Stimulated activated CD4-positive, alpha-beta T cell treated with anti-CD3 and anti-CD28 coated beads, TNF-alpha, amount 100 ng/mL, for 48 hours (primary cell): ENCODE results near the gene CERKL.

Source experiments
- DNase-seq, 3 donors: peaks; one replicate each; pipeline ENCODE4 v3.0.0-alpha.2; 2020; ENCODE audit warnings: low read depth in 3 of 3

CERKL gene

GRCh38 chr2:181627545-181627944 lies 29.4 kb downstream of the CERKL start:
- DNase-seq: no peak

GRCh38 chr2:181626671-181627070 lies 30.2 kb downstream of the CERKL start:
- no peak for DNase-seq

GRCh38 chr2:181623159-181623558 lies 33.7 kb downstream of the CERKL start:
- DNase-seq: no peak

- no peak for DNase-seq
Observed at GRCh38 chr2:181621779-181622490, 35.0 kb downstream of the CERKL start.

- DNase-seq: no peak
Observed at GRCh38 chr2:181619516-181619915, 37.4 kb downstream of the CERKL start.

- DNase-seq: no peak
Observed at GRCh38 chr2:181616715-181617114, 40.2 kb downstream of the CERKL start.

GRCh38 chr2:181614874-181615638 lies 41.8 kb downstream of the CERKL start:
- no peak for DNase-seq

- no peak for DNase-seq
Observed at GRCh38 chr2:181613241-181613640, 43.7 kb downstream of the CERKL start.

- DNase-seq: no peak
Observed at GRCh38 chr2:181607629-181608590, 49.0 kb downstream of the CERKL start.

- DNase-seq: no peak
Observed at GRCh38 chr2:181605889-181606837, 50.7 kb downstream of the CERKL start.

- DNase-seq: no peak
Observed at GRCh38 chr2:181602017-181602416, 54.9 kb downstream of the CERKL start.

- no peak for DNase-seq
Observed at GRCh38 chr2:181596556-181596955, 60.3 kb downstream of the CERKL start.

- no peak for DNase-seq
Observed at GRCh38 chr2:181594322-181594721, 62.6 kb downstream of the CERKL start.

GRCh38 chr2:181589779-181590178 lies 67.1 kb downstream of the CERKL start:
- DNase-seq: no peak

GRCh38 chr2:181588546-181588945 lies 68.4 kb downstream of the CERKL start:
- no peak for DNase-seq

- DNase-seq: no peak
Observed at GRCh38 chr2:181586569-181587081, 70.3 kb downstream of the CERKL start.

GRCh38 chr2:181585732-181586131 lies 71.2 kb downstream of the CERKL start:
- no peak for DNase-seq

GRCh38 chr2:181581534-181581933 lies 75.4 kb downstream of the CERKL start:
- DNase-seq: no peak

- DNase-seq: no peak
Observed at GRCh38 chr2:181578829-181579228, 78.1 kb downstream of the CERKL start.

- no peak for DNase-seq
Observed at GRCh38 chr2:181576431-181576830, 80.5 kb downstream of the CERKL start.

GRCh38 chr2:181575650-181576025 lies 81.3 kb downstream of the CERKL start:
- DNase-seq: no peak
